Measurements from ENCODE around the gene THOC2.

DNA sequence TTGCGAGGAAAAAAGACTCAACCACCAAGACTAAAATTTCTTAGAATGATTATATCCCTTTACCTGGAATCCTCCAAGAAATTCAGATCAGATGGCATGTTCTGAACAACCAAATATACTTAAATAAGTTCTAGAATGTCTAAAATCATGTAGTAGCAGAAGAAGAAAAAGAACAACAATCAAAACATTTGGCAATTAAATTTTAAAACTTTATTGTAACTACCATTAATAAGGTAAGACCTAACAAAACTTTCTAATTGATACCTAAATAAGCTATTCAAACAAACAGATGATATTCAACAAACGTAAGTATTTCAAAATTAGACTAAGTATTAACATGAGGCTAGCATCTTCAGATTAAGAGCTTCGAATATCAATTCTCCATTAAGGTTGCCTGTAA, 4.3 kb downstream of the THOC2 start:
- TF ChIP-seq, protein P1, sequence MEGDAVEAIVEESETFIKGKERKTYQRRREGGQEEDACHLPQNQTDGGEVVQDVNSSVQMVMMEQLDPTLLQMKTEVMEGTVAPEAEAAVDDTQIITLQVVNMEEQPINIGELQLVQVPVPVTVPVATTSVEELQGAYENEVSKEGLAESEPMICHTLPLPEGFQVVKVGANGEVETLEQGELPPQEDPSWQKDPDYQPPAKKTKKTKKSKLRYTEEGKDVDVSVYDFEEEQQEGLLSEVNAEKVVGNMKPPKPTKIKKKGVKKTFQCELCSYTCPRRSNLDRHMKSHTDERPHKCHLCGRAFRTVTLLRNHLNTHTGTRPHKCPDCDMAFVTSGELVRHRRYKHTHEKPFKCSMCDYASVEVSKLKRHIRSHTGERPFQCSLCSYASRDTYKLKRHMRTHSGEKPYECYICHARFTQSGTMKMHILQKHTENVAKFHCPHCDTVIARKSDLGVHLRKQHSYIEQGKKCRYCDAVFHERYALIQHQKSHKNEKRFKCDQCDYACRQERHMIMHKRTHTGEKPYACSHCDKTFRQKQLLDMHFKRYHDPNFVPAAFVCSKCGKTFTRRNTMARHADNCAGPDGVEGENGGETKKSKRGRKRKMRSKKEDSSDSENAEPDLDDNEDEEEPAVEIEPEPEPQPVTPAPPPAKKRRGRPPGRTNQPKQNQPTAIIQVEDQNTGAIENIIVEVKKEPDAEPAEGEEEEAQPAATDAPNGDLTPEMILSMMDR (conservative IDR thresholded peaks at IDR 0.05; ENCODE audit: low read length), result no peak
- TF ChIP-seq EZH2phosphoT487 (IDR thresholded peaks at IDR 0.05; ENCODE audit: borderline replicate concordance, low read depth, low read length), result no peak
